Endothelial cell of umbilical vein (primary cell): Measurements from ENCODE around the gene MYZAP. TPM values are rescaled to one million over a fixed set of nuclear protein-coding genes. Genes with fewer than 3 reads are reported as not detected.

ENCODE experiments used
- BruUV-seq: library from RNA; stranded (reverse); fragments of 400-500 nt; replicated peaks from 2 replicates; lab custom pipeline; 2021; lab: Mats Ljungman, UMichigan
- CTCF ChIA-PET: fragments of 300-600, 350-600 bp; sonication (Branson Sonifier 250); formaldehyde crosslinking; loops from one replicate; lab custom pipeline; 2021; ENCODE audit warnings: antibody characterized with exemption, inconsistent platforms; lab: Charles Lee
- POLR2A ChIA-PET: fragments of 300-600, 350-600 bp; sonication (Branson Sonifier 250); formaldehyde crosslinking; loops from one replicate; lab custom pipeline; 2021; ENCODE audit warnings: antibody characterized with exemption, inconsistent platforms; lab: Charles Lee
- DNase-seq: peaks from one replicate; pipeline ENCODE4 v3.0.0-alpha.2; 2011; ENCODE audit warnings: low read depth, low spot score
- FAIRE-seq: peaks from 2 replicates; lab custom pipeline; 2011; peaks lifted over from hg19 to GRCh38; lab: Jason Lieb, UNC
- H2AFZ ChIP-seq: 2 replicates; pipeline ENCODE4 v1.6.0; 2012; ENCODE audit warnings: low read depth, low read length, control low read depth, inconsistent platforms
- H3K27ac ChIP-seq: 2 replicates; pipeline ENCODE4 v1.5.1; 2011; ENCODE audit warnings: low read depth, mild to moderate bottlenecking, control low read depth, low read length, moderate library complexity; ENCODE audit not compliant: insufficient read depth
- H3K27me3 ChIP-seq, 2 experiments: 2 replicates each; pipeline versions ENCODE4 v1.6.0 to v1.6.1; 2011; ENCODE audit warnings: low read length in 2 of 2, mixed read lengths in 1 of 2; ENCODE audit not compliant: control insufficient read depth in 2 of 2, insufficient read depth in 2 of 2
- H3K36me3 ChIP-seq, 2 experiments: 2 replicates in 1 of 2; 3 replicates in 1 of 2; pipeline ENCODE4 v1.5.1; 2011; ENCODE audit warnings: low read length in 2 of 2, mild to moderate bottlenecking in 1 of 2, moderate library complexity in 1 of 2; ENCODE audit not compliant: control insufficient read depth in 2 of 2, insufficient read depth in 2 of 2; ENCODE audit errors: extremely low read depth in 1 of 2
- H3K4me1 ChIP-seq: 3 replicates; pipeline ENCODE4 v1.5.1; 2011; ENCODE audit warnings: mild to moderate bottlenecking, low read length; ENCODE audit not compliant: control insufficient read depth, insufficient read depth; ENCODE audit errors: extremely low read depth
- H3K4me2 ChIP-seq: 2 replicates; pipeline ENCODE4 v1.6.1; 2011; ENCODE audit warnings: low read length, control low read depth, mixed read lengths; ENCODE audit not compliant: insufficient read depth
- H3K4me3 ChIP-seq, 3 experiments: fragments of 200-600 bp in 1 of 3; sonication (generic), shearing (Covaris generic) in 1 of 3; replicated peaks in 1 of 3; 2 replicates each; pipeline ENCODE4 v1.5.1; 2011 to 2016; ENCODE audit warnings: control low read depth in 3 of 3, low read length in 3 of 3, mild to moderate bottlenecking in 2 of 3, inconsistent platforms in 1 of 3, low read depth in 1 of 3, moderate library complexity in 1 of 3; ENCODE audit not compliant: insufficient read depth in 1 of 3
- H3K79me2 ChIP-seq: 2 replicates; pipeline ENCODE4 v1.6.0; 2012; ENCODE audit warnings: low read length, inconsistent platforms; ENCODE audit not compliant: control insufficient read depth, insufficient read depth
- H3K9ac ChIP-seq: replicated peaks from 2 replicates; pipeline ENCODE3; 2011; ENCODE audit warnings: low read length, control low read depth; ENCODE audit not compliant: insufficient read depth; ENCODE audit errors: extremely low read depth
- H3K9me1 ChIP-seq: replicated peaks from 3 replicates; pipeline ENCODE4 v1.6.0; 2011; ENCODE audit warnings: mild to moderate bottlenecking, low read length; ENCODE audit not compliant: control insufficient read depth, insufficient read depth; ENCODE audit errors: extremely low read depth
- H3K9me3 ChIP-seq: replicated peaks from 2 replicates; pipeline ENCODE4 v1.5.1; 2012; ENCODE audit warnings: low read length, inconsistent platforms; ENCODE audit not compliant: control insufficient read depth, insufficient read depth
- H4K20me1 ChIP-seq: replicated peaks from 2 replicates; pipeline ENCODE3; 2011; ENCODE audit warnings: mild to moderate bottlenecking, low read length; ENCODE audit not compliant: control insufficient read depth, insufficient read depth; ENCODE audit errors: extremely low read depth
- EZH2 ChIP-seq: IDR thresholded peaks from 2 replicates; pipeline ENCODE4 v1.6.1; 2012; ENCODE audit warnings: borderline replicate concordance, low read depth, mild to moderate bottlenecking, moderate library complexity, low read length, inconsistent platforms; ENCODE audit not compliant: severe bottlenecking
- FOS ChIP-seq: IDR thresholded peaks from 2 replicates; pipeline ENCODE4 v1.6.1; 2011; ENCODE audit warnings: mild to moderate bottlenecking, low read length, moderate library complexity, borderline replicate concordance; ENCODE audit not compliant: insufficient read depth
- GATA2 ChIP-seq: IDR thresholded peaks from 2 replicates; pipeline ENCODE4 v1.7.0; 2011; ENCODE audit warnings: low read depth, mild to moderate bottlenecking, moderate library complexity, mixed read lengths, low read length; ENCODE audit not compliant: insufficient read length, insufficient read depth
- JUN ChIP-seq: IDR thresholded peaks from 2 replicates; pipeline ENCODE4 v1.6.1; 2011; ENCODE audit warnings: borderline replicate concordance, low read depth; ENCODE audit not compliant: insufficient read length, insufficient read depth
- MAX ChIP-seq: IDR thresholded peaks from 2 replicates; pipeline ENCODE4 v1.6.1; 2011; ENCODE audit not compliant: insufficient read depth, insufficient read length
- MYC ChIP-seq: IDR thresholded peaks from one replicate; pipeline ENCODE4 v1.6.1; 2011; ENCODE audit warnings: mild to moderate bottlenecking, low read depth, low read length
- POLR2A ChIP-seq: IDR thresholded peaks from 2 replicates; pipeline ENCODE4 v1.6.1; 2012; ENCODE audit warnings: low read depth, mild to moderate bottlenecking, control low read depth, low read length
- POLR2AphosphoS5 ChIP-seq: IDR thresholded peaks from 2 replicates; pipeline ENCODE4 v1.6.1; 2012; ENCODE audit warnings: low read depth, mild to moderate bottlenecking, control low read depth, low read length, moderate library complexity; ENCODE audit not compliant: insufficient read depth
- dilution Hi-C: fragments of 300-500 bp; cut with MboI; formaldehyde crosslinking; loops from one replicate; pipeline ENCODE4 v1.15.0; 2019; ENCODE audit warnings: low sequenced_read_pairs; ENCODE audit not compliant: extremely low pct_ligation_motif_present
- intact Hi-C: fragments of 100-400 bp; cut with micrococcal nuclease; formaldehyde crosslinking; loops from one replicate; pipeline ENCODE4 v1.10.0; 2022
- polyA plus RNA-seq, 4 experiments: library from polyadenylated mRNA; depleted of rRNA in 3 of 4; stranded (reverse) in 3 of 4; unstranded in 1 of 4; fragments of >200 nt; gene quantifications; 2 replicates each; pipeline versions ENCODE4 v1.2.1 to v1.2.3, GENCODE V29; 2011 to 2012; ENCODE audit warnings: missing spikeins in 1 of 4
- total RNA-seq: library from RNA; stranded (reverse); gene quantifications from 2 replicates; pipeline ENCODE4 v1.2.3, GENCODE V29; 2021
- TF ChIP-seq, protein P1 (sequence below), 2 donors: IDR thresholded peaks; 1 replicate in 1 of 2; 2 replicates in 1 of 2; pipeline ENCODE4 v1.5.1; 2011; ENCODE audit warnings: low read length in 2 of 2, mild to moderate bottlenecking in 2 of 2, moderate library complexity in 2 of 2, control low read depth in 1 of 2, inconsistent platforms in 1 of 2, low read depth in 1 of 2; ENCODE audit not compliant: insufficient read depth in 1 of 2; ENCODE audit errors: extremely low read depth in 1 of 2

MYZAP gene
- total and polyA plus RNA-seq, 2 donors (not counting 3 experiments of a cell fraction or from before 2014, with no cell fraction given): 6.3 to 8.1 TPM

DNA sequence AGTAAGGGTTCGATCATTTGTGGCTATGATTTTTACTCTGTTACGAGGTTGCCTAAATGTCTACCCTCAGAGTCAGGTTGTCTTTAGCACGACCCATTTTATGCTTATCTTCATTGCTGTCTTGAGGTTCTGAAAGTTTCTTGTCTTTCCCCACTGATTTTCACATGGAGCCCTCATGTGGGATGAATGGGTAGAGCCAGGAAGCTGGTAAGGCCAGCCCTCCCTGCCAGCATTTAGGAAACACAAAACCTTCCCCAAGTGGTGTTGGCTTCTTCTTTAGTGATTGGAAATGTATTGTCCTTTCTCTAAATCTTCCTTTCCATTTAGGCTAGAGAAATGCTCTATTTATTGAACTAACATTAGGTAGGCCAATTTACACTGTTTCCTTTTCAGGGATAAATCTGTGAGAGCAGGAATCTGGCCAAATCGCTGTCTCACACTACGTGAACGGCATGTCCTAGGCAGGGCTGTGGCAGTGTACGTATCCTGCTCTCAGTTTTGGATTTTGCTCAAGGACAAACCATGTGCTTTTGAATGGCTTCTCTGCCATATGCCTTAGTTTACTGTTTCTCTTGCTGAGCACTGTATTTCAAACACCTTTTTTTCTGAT lies 43.7 kb downstream of the MYZAP start:
- Histone ChIP-seq H3K4me2 (no peak overlapping the region), H3K36me3 (peaks cover 5 to 46% of the 10 kb centered on the region in 2 experiments), H3K27ac (no peak overlapping the region), H3K79me2 (no peaks in the 10 kb centered on the region), H3K9me3 (no peaks in the 10 kb centered on the region), H2AFZ (no peak overlapping the region), H3K4me1 (no peaks in the 10 kb centered on the region), H3K4me3 (no peak overlapping the region), H3K27me3 (no peaks in the 10 kb centered on the region), H4K20me1 (no peaks in the 10 kb centered on the region), H3K9ac (no peak overlapping the region), H3K9me1 (no peaks in the 10 kb centered on the region)
- FAIRE-seq (peak; percentile 43), DNase-seq (peak; percentile 24)
- ChIA-PET CTCF (interaction anchor here (3.8 kb wide), 1 partner anchor 75 kb away, joined by 25 read pairs; no protein-coding TSS in a partner anchor), POLR2A (no interaction called here)
- no peak for TF ChIP-seq FOS
- TF ChIP-seq, protein P1, sequence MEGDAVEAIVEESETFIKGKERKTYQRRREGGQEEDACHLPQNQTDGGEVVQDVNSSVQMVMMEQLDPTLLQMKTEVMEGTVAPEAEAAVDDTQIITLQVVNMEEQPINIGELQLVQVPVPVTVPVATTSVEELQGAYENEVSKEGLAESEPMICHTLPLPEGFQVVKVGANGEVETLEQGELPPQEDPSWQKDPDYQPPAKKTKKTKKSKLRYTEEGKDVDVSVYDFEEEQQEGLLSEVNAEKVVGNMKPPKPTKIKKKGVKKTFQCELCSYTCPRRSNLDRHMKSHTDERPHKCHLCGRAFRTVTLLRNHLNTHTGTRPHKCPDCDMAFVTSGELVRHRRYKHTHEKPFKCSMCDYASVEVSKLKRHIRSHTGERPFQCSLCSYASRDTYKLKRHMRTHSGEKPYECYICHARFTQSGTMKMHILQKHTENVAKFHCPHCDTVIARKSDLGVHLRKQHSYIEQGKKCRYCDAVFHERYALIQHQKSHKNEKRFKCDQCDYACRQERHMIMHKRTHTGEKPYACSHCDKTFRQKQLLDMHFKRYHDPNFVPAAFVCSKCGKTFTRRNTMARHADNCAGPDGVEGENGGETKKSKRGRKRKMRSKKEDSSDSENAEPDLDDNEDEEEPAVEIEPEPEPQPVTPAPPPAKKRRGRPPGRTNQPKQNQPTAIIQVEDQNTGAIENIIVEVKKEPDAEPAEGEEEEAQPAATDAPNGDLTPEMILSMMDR (IDR thresholded peaks at IDR 0.05; ENCODE audit: extremely low read depth in 1 of 2, insufficient read depth in 1 of 2, low read depth in 1 of 2, low read length in 2 of 2): no peak
- no peak for TF ChIP-seq MAX
- no peak for TF ChIP-seq JUN
- no peak for TF ChIP-seq GATA2
- no peak for TF ChIP-seq POLR2AphosphoS5
- TF ChIP-seq EZH2: no peak
- TF ChIP-seq POLR2A: no peak
- no peak for TF ChIP-seq MYC
- dilution Hi-C loops: no loop called here
- intact Hi-C loops: no loop called here
- BruUV-seq: no TSS peak
